ENCODE measurements around the gene TCF15.
A peak's percentile ranks its signal among the peaks of the same experiment; 100 is the strongest.

The TCF15 gene

DNA sequence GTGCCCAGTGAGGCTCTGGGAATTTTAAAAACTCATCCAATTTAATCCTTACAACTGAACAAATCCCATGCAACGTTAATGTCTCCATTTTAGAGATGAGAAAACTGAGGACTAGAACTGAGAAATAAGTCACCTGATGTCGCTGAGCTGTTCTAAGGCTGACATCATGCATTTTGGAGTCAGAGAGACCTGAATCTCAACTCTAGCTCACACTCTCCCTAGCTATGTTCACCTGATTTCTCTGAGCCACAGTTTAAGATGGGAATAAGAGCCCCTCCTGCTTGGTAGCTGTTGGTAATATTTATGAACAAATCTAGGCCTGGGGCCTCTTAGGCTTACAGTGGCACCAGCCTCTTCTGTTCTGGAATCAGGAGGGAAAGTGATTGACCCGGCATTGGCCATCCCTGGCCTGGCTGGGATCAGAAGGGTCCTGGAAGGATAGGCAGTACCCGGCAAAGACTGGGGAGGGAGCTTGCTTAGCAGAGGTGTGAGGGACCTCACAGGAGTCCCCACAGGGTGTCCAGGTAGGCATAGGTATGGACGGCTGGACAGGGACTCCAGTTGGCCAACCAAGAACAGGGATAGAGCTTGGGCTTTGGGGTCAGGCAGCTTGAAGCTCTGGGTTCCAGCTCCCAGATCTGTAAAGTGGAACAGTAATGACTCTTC, 47.7 kb downstream of the TCF15 start:
- Histone ChIP-seq H3K36me3 (replicated peaks) (no peaks in the 10 kb centered on the region), H3K27ac (no peak overlapping the region), H3K4me3 (ENCODE audit: low read depth, low read length) (no peak overlapping the region), H3K27me3 (replicated peaks) (no peaks in the 10 kb centered on the region)
- in situ Hi-C loops (cut with HindIII; ENCODE audit: low pct_ligation_motif_present, low sequenced_read_pairs): no loop called here
- DNase-seq: no peak
- TF ChIP-seq, protein P1, sequence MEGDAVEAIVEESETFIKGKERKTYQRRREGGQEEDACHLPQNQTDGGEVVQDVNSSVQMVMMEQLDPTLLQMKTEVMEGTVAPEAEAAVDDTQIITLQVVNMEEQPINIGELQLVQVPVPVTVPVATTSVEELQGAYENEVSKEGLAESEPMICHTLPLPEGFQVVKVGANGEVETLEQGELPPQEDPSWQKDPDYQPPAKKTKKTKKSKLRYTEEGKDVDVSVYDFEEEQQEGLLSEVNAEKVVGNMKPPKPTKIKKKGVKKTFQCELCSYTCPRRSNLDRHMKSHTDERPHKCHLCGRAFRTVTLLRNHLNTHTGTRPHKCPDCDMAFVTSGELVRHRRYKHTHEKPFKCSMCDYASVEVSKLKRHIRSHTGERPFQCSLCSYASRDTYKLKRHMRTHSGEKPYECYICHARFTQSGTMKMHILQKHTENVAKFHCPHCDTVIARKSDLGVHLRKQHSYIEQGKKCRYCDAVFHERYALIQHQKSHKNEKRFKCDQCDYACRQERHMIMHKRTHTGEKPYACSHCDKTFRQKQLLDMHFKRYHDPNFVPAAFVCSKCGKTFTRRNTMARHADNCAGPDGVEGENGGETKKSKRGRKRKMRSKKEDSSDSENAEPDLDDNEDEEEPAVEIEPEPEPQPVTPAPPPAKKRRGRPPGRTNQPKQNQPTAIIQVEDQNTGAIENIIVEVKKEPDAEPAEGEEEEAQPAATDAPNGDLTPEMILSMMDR (IDR thresholded peaks at IDR 0.05; ENCODE audit: low read depth, low read length, missing control alignments): no peak

DNA sequence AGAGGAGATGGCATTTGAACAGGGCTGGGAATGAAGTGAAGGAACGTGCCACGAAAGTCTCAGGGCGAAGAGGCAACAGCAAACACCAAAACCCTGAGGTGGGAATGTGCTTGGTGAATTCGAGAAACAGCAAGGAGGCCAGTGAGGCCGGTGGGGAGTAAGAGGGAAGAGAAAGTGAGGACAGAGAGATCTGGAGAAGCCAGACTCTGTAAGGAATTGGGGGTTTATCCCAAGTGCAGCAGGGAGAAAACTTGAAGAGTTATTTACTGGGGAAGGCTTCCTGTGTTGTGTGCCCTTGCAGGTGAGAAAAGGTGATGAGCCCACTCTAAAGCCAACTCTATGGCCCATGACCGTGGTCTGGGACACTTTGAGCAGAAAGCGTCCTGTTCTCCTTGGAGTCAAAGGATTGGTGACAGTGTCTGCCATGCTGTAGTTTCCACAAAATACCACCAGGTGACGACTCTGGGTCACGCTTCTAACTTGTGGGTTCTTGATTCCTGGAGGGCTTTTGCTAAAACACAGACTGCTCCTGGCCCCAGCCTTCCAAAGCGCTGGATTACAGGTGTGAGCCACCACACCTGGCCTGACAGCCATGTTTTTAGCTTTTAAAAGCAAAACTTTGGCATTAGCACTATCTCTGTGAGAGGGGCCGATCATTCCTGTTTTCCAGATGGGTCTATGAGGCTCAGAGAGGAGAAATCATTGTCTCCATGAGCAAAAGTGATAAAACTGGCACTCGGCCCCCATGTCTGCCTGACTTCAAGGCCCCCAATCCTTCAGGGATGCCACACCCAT, 48.5 kb downstream of the TCF15 start:
- H3K27ac ChIP-seq: no peak overlapping the region
- TF ChIP-seq, protein P1 (IDR thresholded peaks at IDR 0.05; ENCODE audit: low read depth, low read length, missing control alignments): peak; percentile 99
- DNase-seq: peak; percentile 56
- no peaks in the 10 kb centered on the region for H3K36me3 ChIP-seq (replicated peaks)
- H3K4me3 ChIP-seq (ENCODE audit: low read depth, low read length): no peak overlapping the region
- H3K27me3 ChIP-seq (replicated peaks): no peaks in the 10 kb centered on the region
- in situ Hi-C loops (cut with HindIII; ENCODE audit: low pct_ligation_motif_present, low sequenced_read_pairs): no loop called here

DNA sequence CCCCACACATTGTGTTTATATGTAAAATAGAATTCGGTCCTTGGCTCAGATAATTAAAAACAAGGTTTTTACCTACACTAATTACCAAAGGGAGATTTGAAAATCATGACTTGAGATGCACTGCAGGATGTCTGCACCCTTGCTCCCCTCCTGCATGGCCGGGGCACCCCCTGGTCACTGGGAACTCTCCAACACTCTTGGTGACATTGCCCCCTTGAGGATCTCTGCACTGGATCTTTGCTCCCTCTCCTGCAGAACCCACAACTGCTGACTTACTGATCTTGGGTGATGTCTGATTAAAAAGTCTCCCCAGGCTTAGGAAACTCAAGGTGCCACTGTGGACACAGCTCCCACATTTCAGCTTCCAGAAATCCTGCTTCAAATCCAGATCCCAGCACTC, 49.4 kb downstream of the TCF15 start:
- no peak for DNase-seq
- no peaks in the 10 kb centered on the region for H3K27me3 ChIP-seq (replicated peaks)

DNA sequence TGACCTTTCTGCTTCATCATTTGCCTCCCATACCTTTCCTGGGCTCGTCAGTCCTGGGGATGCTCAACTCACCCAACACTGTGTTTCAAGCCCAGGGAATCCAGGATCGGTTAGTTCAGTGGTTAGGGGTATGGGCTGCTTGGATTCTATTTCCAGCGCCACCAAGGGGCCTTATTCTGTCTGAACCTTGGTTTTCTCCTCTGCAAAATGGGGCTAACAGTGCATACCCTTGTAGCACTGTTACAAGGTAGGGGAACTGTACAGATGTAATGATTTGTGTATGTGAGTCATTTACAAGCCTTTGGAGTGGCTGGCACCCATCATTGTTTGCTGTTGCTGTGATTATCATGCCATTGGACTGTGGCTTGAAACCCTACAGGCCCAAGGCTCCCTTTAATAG, 52.0 kb downstream of the TCF15 start:
- no peak overlapping the region for H3K4me3 ChIP-seq (ENCODE audit: low read depth, low read length)
- H3K27ac ChIP-seq: no peak overlapping the region
- no peak for DNase-seq
- TF ChIP-seq, protein P1 (IDR thresholded peaks at IDR 0.05; ENCODE audit: low read depth, low read length, missing control alignments): no peak
- no peaks in the 10 kb centered on the region for H3K27me3 ChIP-seq (replicated peaks)
- in situ Hi-C loops (cut with HindIII; ENCODE audit: low pct_ligation_motif_present, low sequenced_read_pairs): no loop called here
- no peaks in the 10 kb centered on the region for H3K36me3 ChIP-seq (replicated peaks)

More for the DNA sequence above, 49.4 kb downstream of the TCF15 start:
- H3K4me3 ChIP-seq (ENCODE audit: low read depth, low read length): no peak overlapping the region
- no peaks in the 10 kb centered on the region for H3K36me3 ChIP-seq (replicated peaks)
- TF ChIP-seq, protein P1 (IDR thresholded peaks at IDR 0.05; ENCODE audit: low read depth, low read length, missing control alignments): peak; percentile 17
- in situ Hi-C loops (cut with HindIII; ENCODE audit: low pct_ligation_motif_present, low sequenced_read_pairs): no loop called here
- no peak overlapping the region for H3K27ac ChIP-seq

DNA sequence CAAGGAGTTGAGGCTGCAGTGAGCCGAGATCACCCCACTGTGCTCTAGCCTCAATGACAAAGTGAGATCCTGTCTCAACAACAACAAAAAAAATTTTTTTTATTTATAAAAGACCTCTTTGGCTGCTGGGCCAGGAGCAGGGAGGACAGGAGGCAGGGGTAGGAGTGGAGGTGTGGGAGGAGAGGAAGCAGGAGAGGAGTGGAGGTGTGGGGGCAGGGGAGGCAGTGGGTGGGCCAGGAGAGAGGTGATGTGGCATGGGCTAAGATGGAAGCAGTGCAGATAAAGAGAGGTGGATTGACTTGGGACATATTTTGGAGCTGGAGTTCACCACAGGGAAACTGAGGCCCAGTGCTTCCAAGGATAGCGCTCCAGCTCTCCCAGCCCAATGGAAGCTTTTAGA, 53.1 kb downstream of the TCF15 start:
- DNase-seq: no peak
- in situ Hi-C loops (cut with HindIII; ENCODE audit: low pct_ligation_motif_present, low sequenced_read_pairs): no loop called here
- TF ChIP-seq, protein P1 (IDR thresholded peaks at IDR 0.05; ENCODE audit: low read depth, low read length, missing control alignments): no peak
- H3K27me3 ChIP-seq (replicated peaks): no peaks in the 10 kb centered on the region
- H3K4me3 ChIP-seq (ENCODE audit: low read depth, low read length): no peak overlapping the region
- H3K36me3 ChIP-seq (replicated peaks): no peaks in the 10 kb centered on the region
- H3K27ac ChIP-seq: no peak overlapping the region

Data from brain microvascular endothelial cell (primary cell).